ENCODE measurements around the gene HNRNPK.
A peak's percentile ranks its signal among the peaks of the same experiment; 100 is the strongest.

Gene HNRNPK

DNA sequence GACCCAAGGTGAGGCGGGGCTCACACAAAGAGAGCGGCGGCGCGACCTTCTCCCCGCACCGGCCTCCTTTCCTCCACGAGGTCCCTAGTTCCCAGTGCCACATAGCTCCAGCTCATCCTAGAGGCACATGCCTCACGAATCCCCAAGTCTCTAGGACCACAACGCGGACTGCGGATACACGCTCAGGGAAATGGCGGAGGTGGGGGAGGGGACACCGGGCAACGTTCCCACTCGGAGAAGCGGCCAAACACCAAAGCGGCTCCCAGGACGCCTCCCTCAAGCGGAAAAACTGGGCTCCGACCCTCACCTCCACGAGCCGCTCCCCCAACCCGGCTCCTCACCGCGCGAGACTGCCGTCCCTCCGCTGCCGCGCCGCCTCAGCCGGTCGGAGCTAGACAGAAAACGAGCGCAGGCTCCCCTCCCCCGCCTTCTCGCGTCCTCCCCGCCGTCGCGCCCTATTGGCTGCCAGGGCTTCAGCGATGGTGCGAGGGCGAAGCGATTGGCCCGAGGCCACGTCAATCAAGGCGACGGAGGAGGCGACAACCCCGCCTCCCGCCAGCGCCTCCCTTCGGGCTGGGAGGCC lies at the start of gene HNRNPK:
HNRNPK (minus strand) TSS at position 404 of the 583 bp plus-strand sequence. CDS start 1,963 bp downstream, outside the sequence.
- H3K36me3 Mint-ChIP-seq = peaks cover 38 to 46% of the 10 kb centered on the region in 2 donors
- DNase-seq (peak; percentile 98), ATAC-seq (replicated peaks) (peak; percentile 83 to 86)
- no peaks in the 10 kb centered on the region for H3K27me3 Mint-ChIP-seq
- peak within 1 kb of the TSS; percentile 100 for H3K27ac Mint-ChIP-seq
- H3K9me3 Mint-ChIP-seq = no peaks in the 10 kb centered on the region
- peaks cover 20 to 53% of the 10 kb centered on the region in 2 donors for H3K4me1 Mint-ChIP-seq
- H3K4me3 Mint-ChIP-seq = peak within 1 kb of the TSS; percentile 97 to 99

DNA sequence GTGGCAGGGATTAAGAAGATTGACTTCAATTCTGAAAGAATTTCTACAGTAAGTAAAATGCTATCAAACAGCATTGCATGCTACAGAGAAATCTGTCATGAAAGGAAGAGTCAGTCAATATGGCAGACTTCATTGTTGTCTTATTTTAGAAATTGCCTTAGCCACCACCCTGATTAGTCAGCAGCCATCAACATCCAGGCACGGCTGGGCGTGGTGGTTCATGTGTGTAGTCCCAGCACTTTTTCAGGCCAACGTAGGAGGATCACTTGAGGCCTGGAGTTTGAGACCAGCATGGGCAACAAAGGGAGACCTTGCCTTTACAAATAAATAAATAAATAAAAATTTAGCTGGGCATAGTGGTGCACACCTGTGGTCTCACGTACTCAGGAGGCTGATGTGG lies 47.2 kb upstream of the HNRNPK start:
- H3K27me3 Mint-ChIP-seq = peaks cover 9 to 13% of the 10 kb centered on the region in 2 donors
- H3K4me3 Mint-ChIP-seq = no peak overlapping the region
- peaks cover 0 to 2% of the 10 kb centered on the region in 2 donors for H3K9me3 Mint-ChIP-seq
- DNase-seq (no peak), ATAC-seq (replicated peaks) (no peak)
- no peaks in the 10 kb centered on the region for H3K4me1 Mint-ChIP-seq
- H3K27ac Mint-ChIP-seq = no peak overlapping the region
- no peaks in the 10 kb centered on the region for H3K36me3 Mint-ChIP-seq

DNA sequence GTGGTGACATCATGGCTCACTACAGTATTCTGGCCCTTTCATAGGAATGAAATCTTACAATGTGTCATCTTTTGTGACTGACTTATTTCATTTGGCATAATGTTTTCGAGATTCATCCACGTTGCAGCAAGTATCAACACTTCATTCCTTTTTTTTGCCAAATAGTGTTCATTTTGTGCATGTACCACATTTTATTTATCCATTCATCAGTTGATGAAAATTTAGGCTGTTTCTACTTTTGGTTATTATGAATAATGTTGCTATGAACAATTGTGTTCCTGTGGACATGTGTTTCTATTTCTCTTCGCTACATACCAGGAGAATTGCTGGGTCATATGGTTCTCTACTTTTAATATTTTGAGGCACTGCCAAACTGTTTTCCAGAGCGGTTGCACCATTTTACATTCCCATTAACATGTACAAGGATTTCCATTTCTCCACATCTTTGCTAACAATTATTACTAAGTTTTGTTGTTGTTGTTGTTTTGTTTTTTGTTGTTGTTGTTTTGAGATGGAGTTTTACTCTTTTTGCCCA lies 44.1 kb upstream of the HNRNPK start:
- Mint-ChIP-seq H3K4me3 (no peak overlapping the region), H3K27me3 (peaks cover 9 to 13% of the 10 kb centered on the region in 2 donors), H3K4me1 (no peaks in the 10 kb centered on the region), H3K27ac (no peak overlapping the region), H3K36me3 (no peaks in the 10 kb centered on the region), H3K9me3 (peaks cover 0 to 2% of the 10 kb centered on the region in 2 donors)
- ATAC-seq (replicated peaks) (no peak), DNase-seq (no peak)

DNA sequence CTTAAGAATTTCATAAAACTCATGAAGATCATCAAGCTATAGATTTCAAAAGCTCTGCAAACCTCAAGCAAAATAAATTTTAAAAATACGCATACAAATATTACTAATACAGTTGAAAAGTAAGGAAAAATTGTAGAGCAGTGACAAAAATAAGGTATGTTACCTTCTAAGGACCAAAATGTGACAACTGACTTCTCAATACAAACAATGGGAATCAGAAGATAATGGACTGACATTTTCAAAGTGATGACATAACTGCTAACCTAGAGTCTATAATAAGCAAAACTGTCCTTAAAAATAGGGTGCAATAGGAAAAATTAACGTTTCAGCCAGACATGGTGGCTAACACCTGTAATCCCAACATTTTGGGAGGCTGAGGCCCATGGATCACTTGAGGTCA lies 27.6 kb upstream of the HNRNPK start:
- H3K4me1 Mint-ChIP-seq = no peaks in the 10 kb centered on the region
- no peaks in the 10 kb centered on the region for H3K27me3 Mint-ChIP-seq

DNA sequence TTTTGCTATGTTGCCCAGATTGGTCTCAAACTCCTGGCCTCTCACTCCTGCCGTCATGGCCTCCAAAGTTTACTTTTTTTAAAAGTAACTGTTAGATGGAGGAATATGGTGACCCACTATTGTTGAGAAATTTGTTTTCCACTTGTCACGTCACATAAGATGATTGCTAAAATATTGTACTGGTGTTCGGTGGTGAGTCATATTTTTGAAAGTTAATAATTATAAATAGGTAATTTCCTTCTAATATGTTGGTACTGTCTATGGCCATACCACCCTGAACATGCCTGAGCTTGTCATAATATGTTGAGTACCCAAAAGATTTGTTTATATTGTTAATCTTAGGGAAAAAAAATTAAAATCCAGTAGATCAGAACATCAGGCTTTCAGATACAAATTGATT lies 23.2 kb upstream of the HNRNPK start:
- DNase-seq = no peak
- Mint-ChIP-seq H3K9me3 (no peaks in the 10 kb centered on the region), H3K4me1 (peaks cover 8 to 15% of the 10 kb centered on the region in 2 donors), H3K36me3 (peaks cover 14 to 31% of the 10 kb centered on the region in 2 donors), H3K27ac (no peak overlapping the region), H3K4me3 (no peak overlapping the region), H3K27me3 (no peaks in the 10 kb centered on the region)
- no peak for ATAC-seq (replicated peaks)

More for the DNA sequence above, 27.6 kb upstream of the HNRNPK start:
- DNase-seq = no peak
- no peak overlapping the region for H3K4me3 Mint-ChIP-seq
- no peaks in the 10 kb centered on the region for H3K9me3 Mint-ChIP-seq
- no peak for ATAC-seq (replicated peaks)
- peaks cover 8 to 22% of the 10 kb centered on the region in 2 donors for H3K36me3 Mint-ChIP-seq
- H3K27ac Mint-ChIP-seq = no peak overlapping the region

DNA sequence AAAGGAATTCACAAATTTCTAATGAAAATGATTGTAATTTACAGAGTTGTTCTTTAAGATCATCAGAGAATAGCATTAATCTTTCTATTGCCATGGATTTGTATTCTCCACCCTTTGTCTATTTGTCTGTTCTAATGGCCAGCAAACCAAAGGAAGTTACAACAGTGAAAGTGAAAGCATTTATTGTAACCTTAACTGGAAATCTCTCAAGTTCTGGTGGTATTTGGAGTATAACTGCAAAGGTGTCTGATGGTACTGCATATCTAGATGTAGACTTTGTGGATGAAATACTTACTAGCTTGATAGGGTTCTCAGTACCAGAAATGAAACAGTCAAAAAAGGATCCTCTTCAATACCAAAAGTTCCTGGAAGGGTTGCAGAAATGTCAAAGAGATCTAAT lies 22.3 kb upstream of the HNRNPK start:
- DNase-seq (no peak), ATAC-seq (replicated peaks) (peak in 1 of 2 donors; percentile 29)
- Mint-ChIP-seq H3K27ac (no peak overlapping the region), H3K4me3 (no peak overlapping the region), H3K9me3 (no peaks in the 10 kb centered on the region), H3K27me3 (no peaks in the 10 kb centered on the region), H3K36me3 (peaks cover 15 to 26% of the 10 kb centered on the region in 2 donors), H3K4me1 (peaks cover 8 to 15% of the 10 kb centered on the region in 2 donors)

DNA sequence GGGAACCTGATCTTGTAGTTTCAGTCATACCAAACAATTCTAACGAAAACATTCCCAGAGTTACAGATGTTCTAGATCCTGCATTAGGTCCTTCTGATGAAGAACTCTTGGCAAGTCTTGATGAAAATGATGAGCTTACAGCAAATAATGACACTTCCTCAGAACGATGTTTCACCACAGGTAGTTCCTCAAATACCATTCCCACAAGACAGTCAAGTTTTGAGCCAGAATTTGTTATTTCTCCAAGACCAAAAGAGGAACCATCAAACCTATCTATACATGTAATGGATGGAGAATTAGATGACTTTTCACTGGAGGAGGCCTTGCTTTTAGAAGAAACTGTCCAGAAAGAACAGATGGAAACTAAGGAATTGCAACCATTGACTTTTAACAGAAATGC lies 21.6 kb upstream of the HNRNPK start:
- Mint-ChIP-seq H3K27ac (no peak overlapping the region), H3K36me3 (peaks cover 11 to 21% of the 10 kb centered on the region in 2 donors), H3K27me3 (no peaks in the 10 kb centered on the region), H3K4me1 (peaks cover 8 to 15% of the 10 kb centered on the region in 2 donors), H3K9me3 (no peaks in the 10 kb centered on the region), H3K4me3 (no peak overlapping the region)
- DNase-seq (no peak), ATAC-seq (replicated peaks) (no peak)

DNA sequence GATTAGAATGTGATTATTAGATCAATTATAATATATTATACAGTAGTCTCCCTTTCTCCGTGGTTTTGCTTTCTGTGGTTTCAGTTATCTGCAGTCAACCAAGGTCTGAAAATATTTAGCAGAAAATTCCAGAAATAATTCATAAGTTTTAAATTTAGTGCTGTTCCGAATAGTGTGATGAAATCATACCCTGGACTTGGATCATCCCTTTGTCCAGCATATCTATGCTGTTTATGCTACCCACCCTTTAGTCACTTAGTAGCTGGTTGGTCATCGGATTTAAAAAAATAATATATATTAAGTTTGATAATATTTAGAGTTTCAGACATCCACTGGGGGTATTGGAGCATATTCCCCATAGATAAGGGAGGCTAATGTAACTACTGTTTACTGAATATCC lies 20.2 kb upstream of the HNRNPK start:
- ATAC-seq (replicated peaks) (no peak), DNase-seq (no peak)
- H3K4me1 Mint-ChIP-seq = peaks cover 8 to 15% of the 10 kb centered on the region in 2 donors
- H3K27ac Mint-ChIP-seq = no peak overlapping the region
- peaks cover 8 to 23% of the 10 kb centered on the region in 2 donors for H3K36me3 Mint-ChIP-seq
- no peaks in the 10 kb centered on the region for H3K9me3 Mint-ChIP-seq
- no peaks in the 10 kb centered on the region for H3K27me3 Mint-ChIP-seq
- no peak overlapping the region for H3K4me3 Mint-ChIP-seq

DNA sequence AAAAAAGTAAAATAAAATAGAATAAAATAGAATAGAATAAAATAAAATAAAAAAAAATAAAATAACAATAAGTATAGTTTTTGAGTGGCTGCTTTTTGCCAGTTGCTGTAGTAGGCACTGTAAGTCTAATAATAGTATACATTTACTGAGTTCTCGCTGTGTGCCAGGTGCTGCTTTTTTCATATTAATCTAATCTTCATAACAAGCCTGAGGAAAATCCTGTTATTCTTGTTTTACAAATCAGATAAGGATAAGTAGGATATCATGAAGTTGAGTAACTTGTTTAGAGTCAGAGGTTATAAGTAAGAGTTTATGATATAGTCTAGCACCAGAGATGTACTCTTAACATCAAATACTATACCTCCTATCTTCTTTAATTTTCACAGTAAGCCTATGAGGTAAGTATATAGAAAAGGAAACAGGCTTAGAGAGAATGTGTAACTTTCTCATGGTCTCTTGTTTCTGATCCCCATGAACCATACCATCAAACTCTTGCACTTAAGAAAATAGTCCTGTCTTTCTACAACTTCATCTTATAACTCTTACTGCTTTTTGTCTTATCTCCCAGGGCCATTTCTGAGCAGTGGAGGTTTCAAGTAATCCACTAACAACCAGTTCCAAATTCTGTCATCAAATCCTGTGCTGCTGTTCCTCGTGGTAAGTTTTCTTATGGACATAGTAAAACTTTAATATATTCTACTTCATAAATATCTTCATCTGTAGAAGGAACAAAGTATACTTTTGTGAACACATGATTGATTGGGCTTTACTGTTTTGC lies 19.3 kb upstream of the HNRNPK start:
- H3K36me3 Mint-ChIP-seq = peaks cover 8 to 18% of the 10 kb centered on the region in 2 donors
- H3K4me3 Mint-ChIP-seq = no peak overlapping the region
- H3K4me1 Mint-ChIP-seq = peaks cover 8 to 15% of the 10 kb centered on the region in 2 donors
- no peaks in the 10 kb centered on the region for H3K27me3 Mint-ChIP-seq
- ATAC-seq (replicated peaks) = no peak
- DNase-seq = no peak
- no peaks in the 10 kb centered on the region for H3K9me3 Mint-ChIP-seq
- no peak overlapping the region for H3K27ac Mint-ChIP-seq

DNA sequence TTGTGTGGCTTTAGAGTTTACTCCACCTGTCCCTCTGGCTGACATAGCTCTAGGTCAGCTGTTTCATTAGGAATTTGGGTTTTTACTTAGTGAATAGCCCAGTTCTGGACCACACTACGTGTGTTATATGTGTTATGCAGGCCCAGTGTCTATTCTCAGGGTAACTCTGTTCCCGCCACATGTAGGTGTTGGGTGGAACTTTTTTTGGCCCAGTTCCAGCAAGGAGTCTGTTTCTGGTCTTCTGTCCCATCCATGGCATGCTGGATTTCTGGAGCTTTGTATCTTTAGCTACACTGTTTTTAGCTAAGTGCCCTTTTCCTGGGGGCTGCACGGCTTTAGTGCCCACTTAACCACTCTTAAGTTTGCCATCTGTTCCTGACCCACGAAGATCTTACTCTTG lies 16.1 kb upstream of the HNRNPK start:
- H3K4me3 Mint-ChIP-seq = no peak overlapping the region
- DNase-seq = no peak

DNA sequence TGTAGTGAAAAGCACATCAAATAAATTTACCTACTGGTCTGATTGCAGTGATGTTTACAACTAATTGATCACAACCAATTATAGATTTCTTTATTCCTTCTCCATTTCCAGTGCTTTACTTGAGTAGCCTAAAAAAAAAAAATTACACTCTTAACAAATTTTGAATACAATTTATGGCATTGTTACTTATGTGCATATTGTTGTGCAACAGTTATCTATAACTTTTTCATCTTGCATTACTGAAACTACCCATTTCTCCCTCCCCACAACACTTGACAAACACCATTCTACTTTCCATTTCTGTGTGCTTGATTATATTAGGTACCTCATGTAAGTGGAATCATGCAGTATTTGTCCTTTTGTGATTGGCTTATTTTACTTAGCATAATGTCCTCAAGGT lies 12.9 kb upstream of the HNRNPK start:
- peaks cover 15 to 36% of the 10 kb centered on the region in 2 donors for H3K36me3 Mint-ChIP-seq
- H3K27me3 Mint-ChIP-seq = no peaks in the 10 kb centered on the region
- DNase-seq = no peak
- H3K9me3 Mint-ChIP-seq = no peaks in the 10 kb centered on the region
- no peaks in the 10 kb centered on the region for H3K4me1 Mint-ChIP-seq
- no peak overlapping the region for H3K4me3 Mint-ChIP-seq
- ATAC-seq (replicated peaks) = no peak
- no peak overlapping the region for H3K27ac Mint-ChIP-seq

More for the DNA sequence above, 16.1 kb upstream of the HNRNPK start:
- no peak for ATAC-seq (replicated peaks)
- no peak overlapping the region for H3K27ac Mint-ChIP-seq
- no peaks in the 10 kb centered on the region for H3K27me3 Mint-ChIP-seq
- H3K4me1 Mint-ChIP-seq = peaks cover 0 to 2% of the 10 kb centered on the region in 2 donors
- peaks cover 7 to 19% of the 10 kb centered on the region in 2 donors for H3K36me3 Mint-ChIP-seq
- no peaks in the 10 kb centered on the region for H3K9me3 Mint-ChIP-seq

DNA sequence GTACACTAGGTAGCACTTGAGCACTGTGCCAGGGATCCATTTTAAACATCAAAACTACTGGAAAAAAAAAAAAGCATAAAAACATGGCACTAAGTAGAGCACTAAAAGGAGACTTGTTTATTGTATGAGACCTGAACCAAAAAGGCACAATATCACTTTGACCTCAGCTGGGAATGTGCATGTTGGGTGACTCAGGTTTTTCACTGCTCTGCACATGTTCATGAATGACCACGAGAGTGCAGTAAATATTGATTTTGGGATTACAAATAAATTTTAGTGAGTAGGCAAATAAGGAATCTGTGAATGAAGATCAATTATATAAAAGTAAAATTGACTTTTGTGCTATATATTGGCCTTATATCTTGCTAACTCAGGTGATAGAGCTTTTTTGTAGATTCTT lies 12.4 kb upstream of the HNRNPK start:
- H3K9me3 Mint-ChIP-seq = no peaks in the 10 kb centered on the region
- ATAC-seq (replicated peaks) (no peak), DNase-seq (no peak)
- H3K27me3 Mint-ChIP-seq = no peaks in the 10 kb centered on the region
- no peak overlapping the region for H3K27ac Mint-ChIP-seq
- H3K4me3 Mint-ChIP-seq = no peak overlapping the region
- H3K4me1 Mint-ChIP-seq = peaks cover 1 to 2% of the 10 kb centered on the region in 2 donors
- peaks cover 15 to 39% of the 10 kb centered on the region in 2 donors for H3K36me3 Mint-ChIP-seq

DNA sequence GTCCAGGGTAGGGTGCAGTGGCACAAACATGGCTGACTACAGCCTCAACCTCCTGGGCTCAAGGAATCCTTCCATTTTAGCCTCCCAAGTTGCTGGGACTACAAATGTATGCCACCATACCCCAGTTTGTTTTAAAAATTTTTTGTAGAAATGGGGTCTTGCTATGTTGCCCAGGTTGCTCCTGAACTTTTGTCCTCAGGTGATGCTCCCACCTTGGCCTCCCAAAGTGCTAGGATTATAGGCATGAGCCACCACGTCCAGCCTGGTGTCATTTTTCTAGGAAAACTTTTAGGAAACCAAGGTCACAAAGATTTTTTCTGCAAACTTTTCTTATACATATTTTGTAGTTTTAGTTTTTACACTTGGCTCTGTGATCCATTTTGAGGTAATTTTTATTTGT lies 11.3 kb upstream of the HNRNPK start:
- peaks cover 10 to 12% of the 10 kb centered on the region in 2 donors for H3K4me1 Mint-ChIP-seq
- H3K27me3 Mint-ChIP-seq = no peaks in the 10 kb centered on the region
- H3K27ac Mint-ChIP-seq = no peak overlapping the region
- DNase-seq (no peak), ATAC-seq (replicated peaks) (no peak)
- no peak overlapping the region for H3K4me3 Mint-ChIP-seq
- H3K9me3 Mint-ChIP-seq = no peaks in the 10 kb centered on the region
- peaks cover 17 to 39% of the 10 kb centered on the region in 2 donors for H3K36me3 Mint-ChIP-seq

DNA sequence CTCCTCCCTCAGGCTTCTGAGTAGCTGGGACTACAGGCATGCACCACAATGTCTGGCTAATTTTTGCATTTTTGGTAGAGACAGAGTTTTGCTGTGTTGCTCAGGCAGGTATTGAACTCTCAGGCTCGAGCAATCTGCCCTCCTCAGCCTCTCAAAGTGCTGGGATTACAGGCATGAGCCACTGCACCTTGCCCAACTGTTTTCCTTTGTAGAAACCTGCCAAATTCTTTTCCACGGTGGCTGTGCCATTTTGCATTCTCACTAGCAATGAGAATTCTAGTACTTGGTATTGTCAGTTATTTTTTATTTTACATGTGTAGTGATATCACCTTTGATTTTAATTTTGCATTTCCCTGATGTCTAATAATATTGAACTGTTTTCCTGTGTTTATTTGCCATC lies 8.4 kb upstream of the HNRNPK start:
- Mint-ChIP-seq H3K36me3 (peaks cover 14 to 31% of the 10 kb centered on the region in 2 donors), H3K4me1 (peaks cover 14 to 21% of the 10 kb centered on the region in 2 donors), H3K9me3 (no peaks in the 10 kb centered on the region), H3K4me3 (no peak overlapping the region), H3K27ac (no peak overlapping the region), H3K27me3 (no peaks in the 10 kb centered on the region)
- ATAC-seq (replicated peaks) (no peak), DNase-seq (no peak)

DNA sequence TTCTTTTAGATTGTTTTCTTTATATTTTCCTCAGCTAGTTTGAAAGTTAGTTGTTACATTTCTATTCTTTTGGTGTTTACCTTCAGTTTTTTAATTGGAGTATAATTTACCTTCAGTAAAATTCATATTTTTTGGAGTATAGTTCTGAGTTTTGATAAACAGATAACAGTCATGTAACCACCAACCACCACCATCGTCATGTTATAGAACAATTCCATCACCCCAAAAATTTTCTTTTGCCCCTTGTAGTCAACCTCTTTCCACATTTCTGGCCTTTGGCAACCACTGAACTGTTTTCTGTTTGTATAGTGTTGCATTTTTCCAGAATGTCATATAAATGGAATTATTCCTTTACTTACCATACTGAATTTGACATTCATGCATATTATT lies 7.4 kb upstream of the HNRNPK start:
- H3K4me3 Mint-ChIP-seq = peak overlapping the region in 1 of 2 donors; percentile 47
- H3K27ac Mint-ChIP-seq = no peak overlapping the region
- H3K36me3 Mint-ChIP-seq = peaks cover 17 to 31% of the 10 kb centered on the region in 2 donors
- H3K27me3 Mint-ChIP-seq = no peaks in the 10 kb centered on the region
- no peak for DNase-seq
- ATAC-seq (replicated peaks) = no peak
- no peaks in the 10 kb centered on the region for H3K9me3 Mint-ChIP-seq
- peaks cover 18 to 31% of the 10 kb centered on the region in 2 donors for H3K4me1 Mint-ChIP-seq
